ENCODE results near the gene TNC. TPM values are rescaled to one million over a fixed set of nuclear protein-coding genes. Genes with fewer than 3 reads are reported as not detected.

Gene TNC
- total RNA-seq, 2 donors from 2014 or later: 67.5 to 172 TPM

DNA sequence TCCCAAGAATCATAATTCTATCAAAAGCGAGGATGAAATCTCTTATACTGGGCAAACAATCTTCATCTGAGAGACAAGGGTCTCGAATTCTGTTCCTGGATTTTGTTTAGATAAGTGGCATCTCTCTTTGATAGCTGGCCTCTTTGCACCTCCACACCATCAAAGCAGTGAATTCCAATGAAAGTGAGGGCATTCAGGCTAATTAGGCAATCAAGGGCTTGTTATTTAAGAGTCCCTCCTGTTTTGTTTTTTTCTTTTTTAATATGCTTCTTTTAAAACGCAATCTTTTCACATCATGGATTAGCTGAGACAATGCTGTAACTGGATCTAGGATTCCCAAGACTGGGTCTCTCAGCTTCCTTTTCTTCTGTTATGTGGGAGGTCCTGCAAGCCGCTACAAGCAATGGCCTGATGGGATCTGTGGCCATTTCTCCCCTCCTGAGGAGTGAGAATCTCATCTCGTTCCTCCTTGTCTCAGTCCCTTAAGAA lies 67.9 kb downstream of the TNC start:
- Mint-ChIP-seq H3K27ac (no peak overlapping the region), H3K4me1 (peaks cover 18% of the 10 kb centered on the region), H3K4me3 (no peak overlapping the region), H3K27me3 (ENCODE audit: insufficient read depth) (no peaks in the 10 kb centered on the region), H3K9me3 (no peaks in the 10 kb centered on the region), H3K36me3 (ENCODE audit: low read depth) (peaks cover 50% of the 10 kb centered on the region)
- Histone ChIP-seq H3K27ac (ENCODE audit: low read depth, low read length) (no peak overlapping the region), H3K4me1 (ENCODE audit: control insufficient read depth, insufficient read depth, low read length) (peaks cover 3% of the 10 kb centered on the region), H3K27me3 (ENCODE audit: control insufficient read depth, insufficient read depth, low read length, poor library complexity, severe bottlenecking) (no peaks in the 10 kb centered on the region), H3K36me3 (ENCODE audit: control insufficient read depth, insufficient read depth, low read length) (peaks cover 24% of the 10 kb centered on the region), H3K9me3 (ENCODE audit: control insufficient read depth, low read length) (no peaks in the 10 kb centered on the region), H3K4me3 (ENCODE audit: low read length) (no peak overlapping the region), H3K9ac (ENCODE audit: extremely low read depth, low read length, poor library complexity, severe bottlenecking) (no peak overlapping the region)
- WGBS, 2 experiments (ENCODE audit: insufficient coverage in 1 of 2, insufficient read length in 1 of 2): 85 to 88% methylated on average over 3 to 5 of the region's 5 CpGs
- TF ChIP-seq, protein P1, sequence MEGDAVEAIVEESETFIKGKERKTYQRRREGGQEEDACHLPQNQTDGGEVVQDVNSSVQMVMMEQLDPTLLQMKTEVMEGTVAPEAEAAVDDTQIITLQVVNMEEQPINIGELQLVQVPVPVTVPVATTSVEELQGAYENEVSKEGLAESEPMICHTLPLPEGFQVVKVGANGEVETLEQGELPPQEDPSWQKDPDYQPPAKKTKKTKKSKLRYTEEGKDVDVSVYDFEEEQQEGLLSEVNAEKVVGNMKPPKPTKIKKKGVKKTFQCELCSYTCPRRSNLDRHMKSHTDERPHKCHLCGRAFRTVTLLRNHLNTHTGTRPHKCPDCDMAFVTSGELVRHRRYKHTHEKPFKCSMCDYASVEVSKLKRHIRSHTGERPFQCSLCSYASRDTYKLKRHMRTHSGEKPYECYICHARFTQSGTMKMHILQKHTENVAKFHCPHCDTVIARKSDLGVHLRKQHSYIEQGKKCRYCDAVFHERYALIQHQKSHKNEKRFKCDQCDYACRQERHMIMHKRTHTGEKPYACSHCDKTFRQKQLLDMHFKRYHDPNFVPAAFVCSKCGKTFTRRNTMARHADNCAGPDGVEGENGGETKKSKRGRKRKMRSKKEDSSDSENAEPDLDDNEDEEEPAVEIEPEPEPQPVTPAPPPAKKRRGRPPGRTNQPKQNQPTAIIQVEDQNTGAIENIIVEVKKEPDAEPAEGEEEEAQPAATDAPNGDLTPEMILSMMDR (conservative IDR thresholded peaks at IDR 0.05): no peak
- no peak for DNase-seq

DNA sequence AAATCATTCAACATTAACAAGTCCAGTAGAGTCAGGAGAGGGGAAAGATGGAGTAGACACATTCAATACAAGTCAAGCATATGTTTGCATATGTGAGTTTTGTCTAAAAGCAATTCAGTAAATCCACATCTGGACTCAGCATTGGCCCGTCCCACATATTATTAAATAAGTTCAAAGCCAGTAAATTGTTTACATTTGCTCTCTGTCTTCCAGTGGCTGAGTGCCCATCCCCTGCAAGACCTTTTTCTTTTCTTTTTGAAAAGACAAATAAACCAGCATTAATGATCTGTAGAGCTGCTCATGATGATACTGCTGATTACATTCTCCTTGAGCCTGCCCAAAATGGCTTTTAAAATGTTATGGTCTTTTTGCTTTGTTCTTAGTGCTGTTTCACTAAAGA lies 71.1 kb downstream of the TNC start:
- no peak overlapping the region for H3K27ac ChIP-seq (ENCODE audit: low read depth, low read length)
- Mint-ChIP-seq H3K36me3 (ENCODE audit: low read depth) (peaks cover 52% of the 10 kb centered on the region), H3K4me1 (peaks cover 21% of the 10 kb centered on the region), H3K4me3 (no peak overlapping the region), H3K9me3 (no peaks in the 10 kb centered on the region), H3K27ac (no peak overlapping the region), H3K27me3 (ENCODE audit: insufficient read depth) (no peaks in the 10 kb centered on the region)
- WGBS, 2 experiments (ENCODE audit: insufficient coverage in 1 of 2, insufficient read length in 1 of 2): 83% methylated on average over 1 of the region's 1 CpG; no CpG with 5 or more reads in 1 of the 2 experiments
- no peak overlapping the region for H3K4me3 ChIP-seq (ENCODE audit: low read length)
- DNase-seq: no peak
- no peak overlapping the region for H3K9ac ChIP-seq (ENCODE audit: extremely low read depth, low read length, poor library complexity, severe bottlenecking)
- no peaks in the 10 kb centered on the region for H3K4me1 ChIP-seq (ENCODE audit: control insufficient read depth, insufficient read depth, low read length)
- TF ChIP-seq, protein P1 (conservative IDR thresholded peaks at IDR 0.05): no peak
- H3K36me3 ChIP-seq (ENCODE audit: control insufficient read depth, insufficient read depth, low read length): peaks cover 30% of the 10 kb centered on the region
- no peaks in the 10 kb centered on the region for H3K27me3 ChIP-seq (ENCODE audit: control insufficient read depth, insufficient read depth, low read length, poor library complexity, severe bottlenecking)
- no peaks in the 10 kb centered on the region for H3K9me3 ChIP-seq (ENCODE audit: control insufficient read depth, low read length)

DNA sequence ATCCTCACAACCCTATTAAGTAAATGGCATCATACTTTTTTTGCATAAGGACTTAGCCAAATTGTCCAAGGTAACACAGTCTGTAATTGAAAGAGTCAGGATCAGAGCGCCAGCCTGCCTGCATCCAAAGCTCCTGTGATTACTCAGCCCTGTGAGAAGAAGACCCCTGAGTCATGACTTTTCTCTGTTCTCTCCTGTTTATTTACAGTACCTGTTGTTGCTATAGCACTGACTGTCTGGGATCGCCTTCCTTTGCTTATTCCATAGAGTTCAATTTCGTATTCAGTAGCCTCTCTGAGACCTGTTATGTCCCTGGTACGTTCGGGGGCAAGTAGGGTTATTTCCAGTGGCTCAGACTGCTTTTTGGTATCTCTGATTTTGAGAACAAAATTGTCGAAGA lies 71.8 kb downstream of the TNC start:
- no peak overlapping the region for H3K27ac Mint-ChIP-seq
- H3K36me3 ChIP-seq (ENCODE audit: control insufficient read depth, insufficient read depth, low read length): peaks cover 33% of the 10 kb centered on the region
- 96 to 98% methylated on average over 6 of the region's 6 CpGs for WGBS, 2 experiments (ENCODE audit: insufficient coverage in 1 of 2, insufficient read length in 1 of 2)
- peaks cover 20% of the 10 kb centered on the region for H3K4me1 Mint-ChIP-seq
- H3K9ac ChIP-seq (ENCODE audit: extremely low read depth, low read length, poor library complexity, severe bottlenecking): no peak overlapping the region
- no peak overlapping the region for H3K27ac ChIP-seq (ENCODE audit: low read depth, low read length)
- no peak overlapping the region for H3K4me3 ChIP-seq (ENCODE audit: low read length)
- TF ChIP-seq, protein P1 (conservative IDR thresholded peaks at IDR 0.05): no peak
- H3K27me3 Mint-ChIP-seq (ENCODE audit: insufficient read depth): no peaks in the 10 kb centered on the region
- peaks cover 57% of the 10 kb centered on the region for H3K36me3 Mint-ChIP-seq (ENCODE audit: low read depth)
- H3K4me1 ChIP-seq (ENCODE audit: control insufficient read depth, insufficient read depth, low read length): no peaks in the 10 kb centered on the region
- H3K27me3 ChIP-seq (ENCODE audit: control insufficient read depth, insufficient read depth, low read length, poor library complexity, severe bottlenecking): no peaks in the 10 kb centered on the region
- H3K4me3 Mint-ChIP-seq: no peak overlapping the region
- H3K9me3 ChIP-seq (ENCODE audit: control insufficient read depth, low read length): no peaks in the 10 kb centered on the region
- H3K9me3 Mint-ChIP-seq: no peaks in the 10 kb centered on the region
- no peak for DNase-seq
